COLO668 (cell line): ENCODE results near the gene EHD1.

Experiments used
- DNase-seq: peaks from one replicate; lab custom pipeline; 2025; ENCODE audit not compliant: unreplicated experiment; lab: John Stamatoyannopoulos, UW

Gene EHD1

DNA sequence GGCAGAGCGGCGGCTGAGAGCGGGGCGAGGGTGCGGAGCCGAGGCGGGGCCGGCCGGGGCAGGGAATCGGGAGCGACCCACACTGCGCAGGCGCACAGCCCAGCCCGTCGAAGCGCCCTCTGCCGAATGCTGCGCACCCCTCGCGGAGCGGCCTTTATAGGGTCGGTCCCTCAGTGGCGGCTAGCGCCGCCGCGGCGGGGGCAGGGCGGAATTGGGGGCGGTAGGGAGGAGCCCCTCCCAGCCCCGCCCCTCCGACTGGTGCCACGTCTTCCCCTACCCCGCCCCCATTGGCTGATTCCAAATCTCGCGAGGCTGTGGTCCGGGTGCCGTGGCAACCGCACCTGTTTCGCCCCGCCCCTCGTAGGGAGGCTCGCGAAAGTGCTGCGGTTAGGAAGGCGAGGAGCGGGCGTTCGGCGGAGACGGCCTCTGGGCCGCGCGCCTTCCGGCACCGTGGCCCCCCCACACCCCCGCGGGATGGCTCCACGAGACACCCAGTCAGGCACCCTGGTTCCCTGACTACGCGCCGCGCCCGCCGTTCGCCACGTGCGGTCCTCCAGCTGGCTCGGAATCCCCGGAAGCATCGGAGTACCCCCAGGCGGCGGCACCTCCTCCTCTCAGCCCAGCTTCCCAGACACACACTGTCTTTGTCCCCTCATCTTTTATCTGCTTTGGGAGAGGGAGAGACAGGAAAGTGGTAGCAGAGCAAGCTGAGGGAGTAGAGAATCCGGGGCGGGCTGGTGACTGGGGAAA is at the start of gene EHD1:
Gene EHD1 (minus strand): TSS at position 128 of the 750 bp plus-strand sequence. CDS start 157 bp downstream, outside the sequence.
- peak; percentile 99 for DNase-seq

GRCh38 chr11:64926689-64927088 is 48.3 kb upstream of the EHD1 start:
- no peak for DNase-seq

DNA sequence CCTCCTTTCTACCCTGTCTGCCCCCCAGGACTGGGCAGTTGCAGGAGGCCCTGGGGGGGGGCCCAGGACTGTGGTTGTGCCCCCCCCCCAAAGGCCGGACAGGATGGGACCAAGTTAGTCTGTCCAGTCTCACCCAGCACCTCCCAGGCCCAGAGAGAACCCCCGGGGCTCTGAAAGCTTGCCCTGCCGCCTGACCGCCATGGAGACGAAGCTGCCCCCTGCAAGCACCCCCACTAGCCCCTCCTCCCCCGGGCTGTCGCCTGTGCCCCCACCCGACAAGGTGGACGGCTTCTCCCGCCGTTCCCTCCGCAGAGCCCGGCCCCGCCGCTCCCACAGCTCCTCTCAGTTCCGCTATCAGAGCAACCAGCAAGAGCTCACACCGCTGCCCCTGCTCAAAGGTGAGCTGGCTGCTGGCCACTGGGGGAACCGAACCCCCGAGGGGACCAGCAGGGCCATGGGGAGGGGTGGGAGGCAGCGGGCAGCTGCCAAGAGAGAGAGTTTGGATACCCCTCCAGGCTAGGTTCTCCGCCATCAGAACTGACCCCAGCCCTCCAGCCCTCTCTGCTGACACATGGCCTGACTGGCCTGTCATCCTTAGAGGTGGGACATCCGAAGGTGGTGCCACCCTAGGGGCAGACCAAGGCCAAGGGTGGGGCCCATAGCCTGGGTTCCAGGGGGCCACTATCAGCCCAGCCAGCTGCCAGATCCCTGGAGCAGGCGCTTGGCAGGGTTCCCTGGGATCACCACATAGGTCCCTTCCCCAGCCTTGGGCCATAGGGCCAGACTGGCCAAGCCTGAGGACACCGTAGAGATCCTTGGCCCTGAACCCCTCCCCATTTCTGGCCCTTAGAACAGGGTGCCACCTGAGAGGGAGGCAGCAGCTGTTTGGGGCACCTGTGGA is 47.4 kb upstream of the EHD1 start:
- no peak for DNase-seq

DNA sequence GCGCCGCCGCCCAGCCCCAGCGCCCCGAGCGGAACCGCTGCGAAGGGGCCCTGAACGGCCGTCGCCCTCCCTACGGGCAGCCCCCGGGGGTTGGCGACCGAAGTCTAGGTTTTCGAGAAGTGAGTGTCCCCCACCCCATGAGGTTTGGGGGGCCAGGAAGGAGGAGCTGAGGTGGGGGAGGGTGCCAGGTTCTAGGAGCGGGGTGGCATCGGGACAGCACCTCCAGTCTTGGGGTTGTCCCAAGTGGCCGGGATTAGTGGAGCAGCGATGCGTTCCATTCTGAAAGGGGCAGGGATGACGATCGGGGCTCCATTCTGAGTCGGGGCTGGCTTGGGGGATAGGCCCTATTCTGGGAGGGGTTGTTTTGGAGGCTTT is 46.5 kb upstream of the EHD1 start:
- DNase-seq = no peak

GRCh38 chr11:64923944-64924909 is 45.8 kb upstream of the EHD1 start, which contains the start of gene PPP2R5B:
Gene PPP2R5B (plus strand): TSS chr11:64924689. CDS start chr11:64925735, 1,046 bp downstream.
- DNase-seq = peak; percentile 89

- DNase-seq = no peak
These were observed 44.8 kb upstream of the EHD1 start for GRCh38 chr11:64923151-64923661.

GRCh38 chr11:64921384-64921783 is 43.0 kb upstream of the EHD1 start:
- DNase-seq = no peak

- DNase-seq = no peak
These were observed 41.7 kb upstream of the EHD1 start for GRCh38 chr11:64920124-64920523.

DNA sequence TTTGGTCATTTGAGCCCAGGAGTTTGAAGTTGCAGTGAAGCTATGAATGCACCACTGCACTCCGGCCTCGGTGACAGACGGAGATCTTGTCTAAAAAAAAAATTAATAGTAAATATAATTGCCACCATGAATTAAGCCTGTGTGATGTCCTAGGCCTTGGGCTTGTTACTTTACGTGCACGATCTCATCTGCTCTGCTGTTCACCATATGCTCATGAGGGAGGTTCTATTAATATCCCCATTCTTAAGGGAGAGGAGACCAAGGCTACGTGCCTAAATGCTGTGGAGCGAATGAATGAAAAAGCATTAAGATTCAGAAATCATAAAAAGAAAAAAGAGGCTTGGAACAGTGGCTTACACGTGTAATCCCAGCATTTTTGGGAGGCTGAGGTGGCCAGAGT is 41.2 kb upstream of the EHD1 start:
- DNase-seq = no peak

GRCh38 chr11:64918017-64918416 is 39.6 kb upstream of the EHD1 start:
- no peak for DNase-seq

DNA sequence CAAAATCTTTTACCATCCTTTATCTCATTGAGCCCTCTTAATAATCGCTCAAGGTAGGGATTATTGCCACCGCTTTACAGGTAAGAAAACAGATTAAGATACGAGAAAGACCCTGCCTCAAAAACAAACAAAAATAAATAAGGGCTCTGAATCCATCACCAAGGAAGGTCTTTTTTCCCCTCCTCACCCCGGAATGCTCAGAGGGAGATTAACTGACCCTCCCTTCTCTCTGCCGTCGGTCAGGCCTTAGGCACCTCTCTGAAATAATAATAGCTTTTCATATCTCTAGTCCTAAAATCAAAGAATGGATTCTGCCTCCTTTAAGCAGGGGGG is 39.2 kb upstream of the EHD1 start:
- DNase-seq = no peak

GRCh38 chr11:64916775-64917662 is 38.6 kb upstream of the EHD1 start, which contains the start of gene ATG2A:
Gene ATG2A (minus strand): TSS chr11:64917209. CDS start chr11:64917135, 74 bp downstream.
- peak; percentile 98 for DNase-seq

DNA sequence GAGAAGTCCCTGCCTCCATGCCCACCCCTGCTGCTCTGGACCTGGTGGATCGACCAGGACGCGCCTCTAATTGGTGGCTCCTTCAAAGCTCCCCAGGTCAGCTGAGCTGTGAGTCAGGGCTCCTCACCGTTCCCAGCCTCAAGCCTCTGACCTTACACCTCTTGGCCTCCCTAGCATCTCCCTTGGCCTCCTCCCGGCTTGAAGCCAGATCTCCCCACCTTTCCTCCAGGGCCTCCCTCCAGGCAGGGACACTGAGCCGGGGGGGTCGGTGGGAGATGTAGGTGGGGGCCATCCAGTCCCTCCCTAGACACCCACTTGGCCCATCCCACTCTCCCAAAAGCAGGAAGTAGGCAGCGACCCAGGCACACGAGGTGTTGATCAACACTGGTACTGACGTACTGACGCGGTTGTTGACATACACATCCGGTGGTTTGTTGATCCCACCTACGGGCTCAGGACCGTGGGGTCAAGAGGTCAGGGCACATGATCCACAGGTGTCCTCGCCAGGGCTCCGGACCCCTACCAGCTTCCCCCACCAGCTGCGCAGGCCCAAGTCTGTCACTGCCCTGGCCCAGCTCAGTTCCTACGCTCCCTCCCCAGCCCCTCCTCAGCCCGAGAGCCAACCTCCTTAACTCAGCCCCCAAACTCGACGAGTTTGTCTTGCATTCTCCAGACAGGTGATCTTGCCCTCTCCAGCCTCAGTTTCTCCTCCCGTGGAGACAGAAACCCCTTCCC is 37.8 kb upstream of the EHD1 start:
- peak; percentile 45 for DNase-seq

- DNase-seq = no peak
These were observed 37.0 kb upstream of the EHD1 start for GRCh38 chr11:64915376-64915887.

GRCh38 chr11:64914123-64914522 is 35.7 kb upstream of the EHD1 start:
- DNase-seq = no peak

DNA sequence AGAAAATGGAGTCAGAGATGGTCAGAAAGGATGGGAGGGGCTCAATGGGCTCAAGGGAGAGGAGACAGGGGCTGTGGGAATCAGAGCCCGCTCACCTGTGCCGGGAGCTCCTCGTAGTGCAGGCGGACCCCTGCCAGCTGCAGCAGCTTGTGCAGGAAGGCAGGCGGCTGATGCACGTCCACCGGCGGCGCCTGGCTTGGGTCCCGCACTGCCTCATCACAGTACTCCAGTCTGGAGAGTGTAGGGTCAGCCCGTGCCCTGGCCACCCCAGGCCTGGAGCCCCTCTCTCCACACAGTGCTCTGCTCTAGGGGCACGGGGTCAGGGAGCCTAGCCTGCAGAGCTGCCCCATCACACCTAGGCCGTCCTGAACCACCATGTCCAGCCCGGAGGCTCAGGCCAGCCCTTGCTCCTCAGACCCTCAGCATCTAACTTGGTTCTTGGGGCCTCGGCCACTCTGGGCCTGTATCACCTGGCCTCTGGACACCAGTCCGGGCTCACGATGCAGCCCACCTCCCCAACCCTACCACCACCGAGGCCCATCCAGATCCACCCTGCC is 34.8 kb upstream of the EHD1 start:
- no peak for DNase-seq

DNA sequence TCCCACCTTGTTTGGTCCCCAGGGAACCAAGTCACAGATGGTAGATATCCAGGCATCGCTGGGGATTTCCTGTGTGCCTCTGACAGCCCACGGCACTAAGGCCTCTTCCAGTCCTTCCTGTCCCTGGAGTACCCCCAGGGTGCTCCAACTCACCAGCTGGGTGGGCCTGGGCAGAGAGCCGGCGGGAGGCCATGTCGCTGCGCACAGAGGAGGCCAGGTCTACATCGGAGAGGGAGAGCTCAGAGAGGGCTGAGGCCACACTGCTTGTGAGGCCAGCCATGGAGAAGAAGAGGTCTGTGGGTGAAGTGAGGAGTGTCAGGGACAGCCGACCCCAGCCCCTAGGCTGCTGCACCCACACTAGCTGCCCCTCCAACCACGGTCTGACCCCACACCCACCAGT is 33.3 kb upstream of the EHD1 start:
- DNase-seq = no peak

GRCh38 chr11:64911142-64911541 is 32.7 kb upstream of the EHD1 start:
- no peak for DNase-seq
